Activated naive CD4-positive, alpha-beta T cell treated with anti-CD3 and anti-CD28 coated beads, Interleukin-2, amount 50 U/mL, for 16 hours (primary cell): ENCODE data around the gene IQGAP2.
"Not testable (repeated sequence)": the region's sequence is repeated elsewhere in the genome, so short reads cannot be mapped to it uniquely, and the experiment has no call there.

ENCODE experiments used
- DNase-seq: peaks from one replicate; pipeline ENCODE4 v3.0.0-alpha.2; 2020

IQGAP2 gene

GRCh38 chr5:76582230-76583162 lies 179.4 kb downstream of the IQGAP2 start:
- no peak for DNase-seq

- no peak for DNase-seq
These were observed 180.3 kb downstream of the IQGAP2 start for GRCh38 chr5:76583163-76584047.

GRCh38 chr5:76585783-76586217 lies 182.7 kb downstream of the IQGAP2 start:
- DNase-seq = no peak

GRCh38 chr5:76586531-76586930 lies 183.4 kb downstream of the IQGAP2 start:
- no peak for DNase-seq

DNA sequence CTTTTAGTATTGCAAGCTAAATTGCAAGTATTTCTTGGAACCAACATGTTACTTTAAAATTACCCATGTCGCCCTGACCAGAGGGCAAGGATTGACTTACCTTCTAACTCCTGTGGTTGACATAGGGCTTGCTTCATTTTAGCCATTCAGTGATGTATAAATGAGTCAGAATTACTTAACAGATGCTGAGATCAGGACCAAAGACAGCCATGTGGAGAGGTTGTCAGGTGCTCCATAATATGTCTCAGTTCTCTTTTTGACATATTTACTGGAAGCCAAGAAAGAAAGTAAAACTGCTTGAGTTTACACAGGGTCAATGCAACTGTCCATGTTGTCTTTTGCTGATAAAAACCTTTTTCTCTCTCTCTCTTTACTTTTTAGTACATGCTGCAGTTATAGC lies 186.9 kb downstream of the IQGAP2 start:
- no peak for DNase-seq

- DNase-seq = no peak
These were observed 188.3 kb downstream of the IQGAP2 start for GRCh38 chr5:76591366-76591765.

DNA sequence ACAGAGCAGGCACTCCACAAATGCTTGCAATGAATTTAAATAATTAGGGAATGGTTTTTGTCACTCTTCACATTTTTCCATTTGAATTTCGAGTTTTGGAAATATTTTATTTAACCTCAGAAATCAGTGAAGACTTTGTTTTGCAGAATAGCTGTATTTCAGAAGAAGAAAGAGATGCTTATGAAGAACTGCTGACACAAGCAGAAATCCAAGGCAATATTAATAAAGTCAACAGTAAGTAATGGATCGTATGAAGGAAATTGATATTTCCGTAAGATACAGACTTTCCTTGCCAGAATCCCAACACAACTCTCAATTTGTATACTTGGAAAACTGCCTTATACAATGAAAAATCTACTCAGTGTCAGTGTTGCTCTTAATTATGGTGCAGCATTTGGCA lies 189.6 kb downstream of the IQGAP2 start:
- no peak for DNase-seq

- no peak for DNase-seq
These were observed 191.0 kb downstream of the IQGAP2 start for GRCh38 chr5:76594107-76594506.

- DNase-seq = no peak
These were observed 192.8 kb downstream of the IQGAP2 start for GRCh38 chr5:76595755-76596481.

- DNase-seq = no peak
These were observed 195.4 kb downstream of the IQGAP2 start for GRCh38 chr5:76598531-76598930.

DNA sequence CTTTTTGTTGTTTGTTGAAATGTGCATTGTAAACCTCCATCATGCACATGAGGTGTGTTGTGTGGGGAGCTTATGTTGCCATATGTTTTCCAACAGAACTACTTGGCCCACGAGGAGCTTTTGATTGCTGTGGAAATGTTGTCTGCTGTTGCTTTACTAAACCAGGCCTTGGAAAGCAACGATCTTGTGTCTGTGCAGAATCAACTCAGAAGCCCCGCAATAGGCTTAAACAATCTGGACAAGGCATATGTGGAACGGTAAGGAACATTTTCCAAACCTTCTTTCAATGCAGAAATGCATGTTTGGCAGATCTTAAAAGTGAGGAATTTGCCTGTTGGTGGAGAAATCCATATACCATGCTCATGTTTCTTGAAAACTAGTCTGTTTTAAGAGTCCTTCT lies 197.6 kb downstream of the IQGAP2 start:
- no peak for DNase-seq

GRCh38 chr5:76601470-76601869 lies 198.4 kb downstream of the IQGAP2 start:
- DNase-seq = no peak

DNA sequence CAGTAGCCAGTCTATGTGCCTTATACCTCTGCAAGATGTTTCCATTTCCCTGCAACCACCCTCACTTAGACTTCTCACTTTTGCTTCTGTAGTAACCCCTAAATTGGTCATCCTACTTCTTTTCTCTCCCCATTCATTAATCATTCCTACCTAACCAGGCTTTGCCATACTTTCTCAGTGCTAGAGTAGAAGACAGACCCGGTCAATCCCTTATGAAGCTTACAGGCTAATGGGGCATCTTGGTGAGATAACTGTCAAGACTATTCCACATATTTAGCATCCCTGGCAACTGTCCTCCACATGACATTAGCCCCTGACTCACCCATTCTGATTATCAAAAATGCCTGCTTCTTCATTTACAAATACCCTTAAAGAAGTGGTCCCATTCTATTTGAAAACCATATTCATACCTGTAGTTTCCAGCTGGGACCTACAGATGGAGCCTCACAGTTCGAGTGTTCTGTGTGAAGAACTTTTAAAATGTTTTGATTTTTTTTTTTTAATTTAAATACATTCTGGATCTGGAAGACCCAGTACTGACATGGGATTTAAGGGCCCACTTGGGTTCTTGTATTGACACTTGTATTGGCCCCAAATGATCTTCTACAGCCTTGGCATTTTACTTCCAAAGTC lies 199.1 kb downstream of the IQGAP2 start:
- DNase-seq = no peak

DNA sequence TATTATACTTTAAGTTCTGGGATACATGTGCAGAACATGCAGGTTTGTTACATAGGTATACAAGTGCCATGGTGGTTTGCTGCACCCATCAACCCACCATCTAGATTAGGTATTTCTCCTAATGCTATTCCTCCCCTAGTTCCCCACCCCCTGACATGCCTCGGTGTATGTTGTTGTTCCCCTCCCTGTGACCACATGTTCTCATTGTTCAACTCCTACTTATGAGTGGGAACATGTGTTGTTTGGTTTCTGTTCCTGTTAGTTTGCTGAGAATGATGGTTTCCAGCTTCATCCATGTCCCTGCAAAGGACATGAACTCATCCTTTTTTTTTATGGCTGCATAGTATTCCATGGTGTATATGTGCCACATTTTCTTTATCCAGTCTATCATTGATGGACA lies 200.9 kb downstream of the IQGAP2 start:
- not testable (repeated sequence) for DNase-seq

- no peak for DNase-seq
These were observed 201.8 kb downstream of the IQGAP2 start for GRCh38 chr5:76604838-76605237.

DNA sequence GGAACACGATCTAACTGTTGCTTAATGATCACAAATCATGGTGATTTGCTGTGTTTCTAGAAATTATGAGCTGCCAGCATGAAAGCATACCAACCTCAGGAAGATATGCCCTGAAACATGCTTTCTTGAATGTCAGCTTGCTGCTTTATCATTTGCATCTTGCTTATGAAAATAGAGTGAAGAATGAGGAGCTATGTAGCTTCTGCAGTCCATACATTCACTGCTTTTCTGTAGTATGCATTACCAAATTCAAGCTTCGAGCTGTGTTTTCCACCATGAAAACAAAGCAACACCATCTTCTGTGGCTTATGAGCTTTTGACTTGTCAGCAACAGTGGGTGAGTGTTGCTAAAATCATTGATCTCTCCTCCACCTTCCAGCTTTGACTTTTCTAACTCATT lies 203.6 kb downstream of the IQGAP2 start:
- DNase-seq = no peak

DNA sequence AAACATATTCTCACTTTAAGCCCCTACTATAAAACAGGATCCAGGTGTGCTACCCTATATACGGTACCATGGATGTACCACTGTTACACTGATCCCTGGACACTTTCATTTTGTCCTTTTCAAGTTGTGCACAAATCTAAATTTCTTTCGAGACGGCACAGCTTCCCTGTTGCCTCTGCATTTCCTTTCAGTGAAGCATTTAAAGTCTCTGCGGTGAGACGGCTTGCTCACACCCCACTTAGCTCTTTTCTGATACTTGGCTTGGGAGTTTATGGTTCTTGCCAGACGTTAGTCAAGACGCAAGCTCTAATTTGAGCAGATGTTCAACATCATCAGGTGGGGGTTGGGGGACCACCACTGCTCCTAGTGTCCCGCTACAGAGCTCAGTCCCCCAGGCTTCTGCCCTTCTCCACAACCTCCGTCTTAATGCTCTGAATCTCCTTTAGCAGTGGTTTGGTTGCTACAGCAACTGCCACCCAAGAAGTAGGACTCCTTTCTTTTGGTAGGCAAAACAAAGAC lies 204.3 kb downstream of the IQGAP2 start:
- no peak for DNase-seq

DNA sequence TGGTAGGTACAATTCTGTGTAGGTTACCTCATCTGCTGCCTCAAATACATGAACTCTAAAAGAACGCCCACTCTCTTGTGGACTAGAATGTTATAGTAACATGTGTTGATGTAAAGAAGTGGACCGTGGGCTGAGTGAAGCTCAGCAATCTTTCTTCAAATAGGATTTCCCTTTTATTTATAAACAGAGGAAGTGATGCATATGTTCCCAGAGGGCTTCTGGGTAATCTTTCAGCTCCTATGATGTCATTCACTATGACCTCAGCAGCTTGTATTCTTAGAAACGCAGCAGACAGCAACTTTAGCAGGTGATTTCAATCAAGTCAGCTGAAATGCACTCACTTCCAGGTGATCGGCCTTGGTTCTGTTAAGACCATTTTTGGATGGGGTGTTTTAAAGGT lies 205.7 kb downstream of the IQGAP2 start:
- DNase-seq = no peak

GRCh38 chr5:76610196-76610595 lies 207.1 kb downstream of the IQGAP2 start:
- DNase-seq = no peak

DNA sequence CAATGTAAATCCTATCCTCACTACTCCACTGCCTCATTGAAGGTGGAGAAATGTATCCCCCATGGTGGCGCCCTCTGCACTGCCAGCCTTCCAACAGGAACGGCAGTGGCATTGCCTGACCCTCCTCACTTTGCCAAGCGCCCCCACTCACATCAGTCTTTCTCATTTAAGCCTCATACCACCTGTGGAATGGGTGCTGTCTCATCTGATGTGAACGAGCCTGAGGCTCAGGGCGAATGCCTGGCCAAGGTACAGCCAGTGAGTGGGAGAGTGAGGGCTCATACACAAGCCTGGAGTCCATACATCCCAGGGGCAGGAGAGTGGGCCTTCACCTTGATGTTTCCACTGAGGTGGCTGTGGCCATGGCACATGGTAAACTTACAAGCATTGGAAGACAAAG lies 209.9 kb downstream of the IQGAP2 start:
- no peak for DNase-seq

DNA sequence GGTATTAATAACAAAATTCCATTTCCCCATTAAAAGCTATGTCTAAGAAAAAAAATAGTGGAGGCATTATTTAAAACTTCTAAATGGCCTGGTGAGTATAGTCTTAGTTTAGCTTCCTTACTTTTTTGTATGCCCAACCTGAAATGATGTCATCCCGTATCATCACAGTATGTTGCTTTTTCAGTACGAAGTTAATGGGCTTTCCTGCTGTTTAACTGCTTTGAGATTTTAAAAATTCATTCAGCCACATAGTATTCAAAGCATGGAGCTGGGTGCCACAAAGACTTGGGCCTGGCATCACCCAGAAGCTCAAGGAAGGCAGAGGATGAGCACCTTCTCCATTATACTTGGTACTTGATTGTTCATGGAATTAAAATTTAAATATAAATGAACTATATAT lies 212.7 kb downstream of the IQGAP2 start:
- DNase-seq = no peak

GRCh38 chr5:76616206-76616605 lies 213.1 kb downstream of the IQGAP2 start:
- no peak for DNase-seq
